SK-MEL-5 (cell line): ENCODE data around the gene GSTO2. TPM values are rescaled to one million over a fixed set of nuclear protein-coding genes. Genes with fewer than 3 reads are reported as not detected.

Experiments
- DNase-seq: peaks from one replicate; pipeline ENCODE4 v3.0.0-alpha.2; 2016; ENCODE audit warnings: low read depth, low spot score
- in situ Hi-C: cut with HindIII; loops from 2 replicates; pipeline ENCODE4 v1.10.0; 2016; ENCODE audit warnings: low sequenced_read_pairs, high pct_unique_total_duplicates, low pct_unique_long_range_greater_than_20kb
- small RNA-seq, 2 experiments: library from RNA; depleted of rRNA; stranded (forward); fragments of <200 nt; gene quantifications; one replicate each; pipeline ENCODE3, GENCODE V24; 2014
- total RNA-seq: library from RNA; depleted of rRNA; stranded (reverse); fragments of >200 nt; shearing (Covaris generic); gene quantifications from 2 replicates; pipeline ENCODE4 v1.2.3, GENCODE V29; 2014; rRNA removed

Gene GSTO2
- total RNA-seq, 1 experiment from 2014 or later, result 0.90 TPM

- no peak for DNase-seq
- in situ Hi-C loops, result no loop called here
Observed at GRCh38 chr10:104340641-104341040, 71.7 kb downstream of the GSTO2 start.

- no peak for DNase-seq
- in situ Hi-C loops, result no loop called here
Observed at GRCh38 chr10:104342941-104343411, 74.0 kb downstream of the GSTO2 start.

- in situ Hi-C loops, result no loop called here
- no peak for DNase-seq
Observed at GRCh38 chr10:104344219-104344618, 75.2 kb downstream of the GSTO2 start.

DNA sequence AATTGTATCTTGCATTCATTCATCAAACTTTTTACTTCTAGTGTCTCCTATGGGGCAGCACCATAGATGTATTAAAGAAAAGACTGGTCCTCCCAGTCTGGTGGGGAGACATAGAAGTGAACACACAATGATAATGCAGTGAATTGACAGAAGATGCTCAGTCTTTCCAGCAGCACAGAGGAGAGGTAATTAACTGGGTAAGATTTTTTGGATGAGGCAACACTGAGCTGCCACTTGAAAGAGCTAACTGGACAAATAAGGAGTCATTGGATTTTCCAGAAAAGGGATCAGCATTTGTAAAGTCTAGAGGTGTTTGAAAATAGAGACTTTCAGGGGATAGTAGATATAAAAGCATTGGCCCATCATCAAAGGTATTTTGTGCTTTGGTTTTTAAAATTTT is 76.5 kb downstream of the GSTO2 start:
- no peak for DNase-seq
- in situ Hi-C loops, result no loop called here

GRCh38 chr10:104345941-104346340 is 77.0 kb downstream of the GSTO2 start:
- in situ Hi-C loops, result no loop called here
- no peak for DNase-seq

GRCh38 chr10:104347295-104348045 is 78.5 kb downstream of the GSTO2 start:
- in situ Hi-C loops, result no loop called here
- DNase-seq, result no peak

- in situ Hi-C loops, result no loop called here
- DNase-seq, result no peak
Observed at GRCh38 chr10:104348601-104349000, 79.6 kb downstream of the GSTO2 start.

DNA sequence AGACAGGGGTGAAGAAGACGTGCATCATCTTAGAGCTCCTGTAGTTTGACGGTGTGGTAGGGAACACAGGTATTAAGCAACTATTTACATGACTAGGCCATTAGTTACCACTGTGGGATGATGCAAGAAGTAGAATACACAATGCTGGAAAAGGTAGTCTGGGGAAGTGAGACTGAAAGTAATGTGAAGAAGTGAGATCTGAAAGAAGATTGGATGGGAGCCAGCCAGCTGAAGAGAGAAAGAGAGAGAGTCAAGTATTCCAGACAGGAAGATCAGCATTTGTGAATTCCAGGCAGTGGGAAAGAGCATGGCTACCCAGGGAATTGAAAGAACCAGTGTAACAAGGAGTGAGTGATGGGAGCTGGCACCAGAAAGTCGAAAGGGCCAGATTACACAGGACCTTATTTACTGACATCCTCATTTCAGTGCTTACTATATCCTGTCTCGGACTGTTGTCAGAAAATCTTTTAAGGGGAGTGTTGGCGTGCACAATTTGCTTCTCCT is 80.7 kb downstream of the GSTO2 start:
- in situ Hi-C loops, result no loop called here
- DNase-seq, result no peak

DNA sequence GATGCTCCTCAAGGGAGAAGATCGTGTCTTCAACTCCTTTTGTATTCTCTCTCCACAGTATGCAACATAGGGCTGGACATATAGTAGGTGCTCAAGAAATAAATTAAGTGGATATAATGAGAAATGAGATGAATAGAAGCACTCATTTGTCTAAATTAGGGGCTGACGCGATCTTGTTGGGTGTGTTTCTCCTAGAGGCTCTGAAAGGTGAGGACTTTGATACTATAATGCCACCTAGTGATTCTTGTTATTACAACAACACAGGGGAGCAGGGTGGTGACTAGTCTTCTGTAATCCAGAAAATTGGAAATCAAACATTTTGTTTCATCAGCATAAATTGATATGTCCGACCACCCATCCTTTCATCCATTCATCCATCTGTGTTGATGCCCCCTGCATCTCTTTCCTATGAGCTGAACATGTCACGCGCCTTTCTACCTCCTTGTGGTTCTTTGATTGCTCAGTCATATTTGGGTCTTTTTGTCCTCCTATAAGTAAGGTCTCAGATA is 81.2 kb downstream of the GSTO2 start:
- DNase-seq, result peak; percentile 70
- in situ Hi-C loops, result no loop called here

DNA sequence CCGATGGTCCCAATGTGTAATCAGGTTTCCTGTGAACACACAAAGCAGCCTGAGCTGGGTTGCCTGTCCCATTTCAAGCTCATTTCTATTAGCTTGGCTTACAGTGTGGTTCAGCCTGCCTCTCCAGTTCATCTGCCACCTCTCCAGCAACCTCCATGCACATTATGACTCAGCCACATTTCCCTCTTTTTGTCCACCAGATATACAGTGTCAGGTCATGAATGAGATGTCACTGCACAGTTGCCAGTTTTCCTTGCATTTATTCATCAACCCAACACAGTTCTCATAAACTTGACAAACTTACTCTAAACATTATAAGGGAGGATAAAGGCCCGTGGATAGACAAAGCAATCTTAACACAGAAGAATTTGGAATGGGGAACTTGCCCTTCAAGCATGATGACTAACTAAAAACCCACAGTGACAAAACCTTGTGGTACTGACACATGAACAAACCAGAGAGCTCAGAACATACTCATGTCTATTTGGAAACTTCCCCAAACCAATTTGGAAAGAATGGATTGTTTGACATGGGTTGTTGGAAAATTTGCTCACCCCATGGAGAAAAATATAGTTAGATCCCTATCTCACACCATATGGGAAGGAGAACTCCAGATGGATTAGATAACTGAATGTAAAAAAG is 82.2 kb downstream of the GSTO2 start:
- no peak for DNase-seq
- in situ Hi-C loops, result no loop called here

- in situ Hi-C loops, result no loop called here
- no peak for DNase-seq
Observed at GRCh38 chr10:104351919-104352318, 82.9 kb downstream of the GSTO2 start.

DNA sequence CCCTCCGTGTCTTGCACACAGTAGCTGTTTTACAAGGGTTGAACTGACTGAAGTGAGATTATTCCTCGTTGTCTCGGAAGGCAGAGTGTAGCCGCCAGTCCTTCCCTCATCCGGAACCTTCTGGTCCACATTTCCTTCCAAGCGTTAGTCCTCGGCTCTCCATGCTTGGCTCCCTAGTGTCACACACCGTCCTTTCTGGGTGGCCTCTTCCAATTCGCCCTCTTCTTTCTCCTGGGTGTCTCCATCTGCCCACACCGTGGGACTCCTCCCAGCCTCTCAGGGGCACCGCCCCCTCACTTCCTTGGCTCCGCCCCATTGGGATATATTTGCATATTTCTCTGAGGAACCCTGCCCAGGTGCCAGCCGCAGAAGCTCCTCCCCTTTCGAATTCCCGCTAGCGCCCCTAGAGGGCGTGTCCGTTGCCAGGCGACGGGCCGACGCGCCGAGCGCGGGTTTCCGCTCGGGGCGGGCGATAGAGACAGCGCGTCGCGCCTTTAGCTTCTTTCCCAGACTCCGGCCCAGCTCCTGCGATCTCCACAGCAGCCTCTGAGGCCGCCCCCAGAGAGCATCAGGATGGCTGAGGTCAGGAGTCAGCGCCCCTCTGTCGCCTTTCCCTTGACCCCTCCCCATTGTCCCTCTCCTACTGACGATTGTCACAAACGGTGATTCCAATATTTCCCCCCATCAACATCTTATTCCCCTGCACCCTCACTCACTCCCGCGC is 84.5 kb downstream of the GSTO2 start, which contains the start of gene CFAP58:
Gene CFAP58 (plus strand): TSS at position 509 of the 724 bp plus-strand sequence. CDS start 65 bp downstream, at position 574.
- peak; percentile 96 for DNase-seq
- in situ Hi-C loops, result no loop called here

Small RNAs within 50 kb of the gene (small RNA-seq; reads per million reads assigned to genes)
- 0 to 0.02 reads per million in 2 experiments for gene MIR4482

Other genes starting within 250 kb of the GSTO2 start
- 0.43 and 0.45 TPM in 2 replicates for gene COL17A1, start 183.3 kb upstream of the GSTO2 start, total RNA-seq
- 7.2 and 8.6 TPM in 2 replicates for gene SFR1, start 147.0 kb upstream of the GSTO2 start, total RNA-seq
- 1.3 and 1.6 TPM in 2 replicates for gene CFAP43, start 36.8 kb upstream of the GSTO2 start, total RNA-seq
- gene GSTO1, start 14.3 kb upstream of the GSTO2 start, total RNA-seq, result 460 and 588 TPM in 2 replicates
- gene ITPRIP, start 69.3 kb downstream of the GSTO2 start, total RNA-seq, result 10.3 and 12.7 TPM in 2 replicates
- 0.21 and 0.35 TPM in 2 replicates for gene CFAP58, start 84.6 kb downstream of the GSTO2 start, total RNA-seq